Esophagus muscularis mucosa (tissue), 3 donors: Measurements from ENCODE around the gene ZNF532.

Experiments used
- POLR2A ChIP-seq: fragments of 450-650 bp; IDR thresholded peaks from one replicate; pipeline ENCODE4 v1.6.1; 2017; ENCODE audit warnings: antibody characterized with exemption, moderate library complexity, mild to moderate bottlenecking, low read depth
- TF ChIP-seq, protein P1 (sequence below), 3 experiments: fragments of 200-600 bp in 2 of 3; fragments of 450-650 bp in 1 of 3; sonication (generic) in 2 of 3; IDR thresholded peaks; one replicate each; pipeline ENCODE4 v1.5.1; 2017 to 2019; ENCODE audit warnings: antibody characterized with exemption in 3 of 3, mild to moderate bottlenecking in 2 of 3, moderate library complexity in 1 of 3

DNA sequence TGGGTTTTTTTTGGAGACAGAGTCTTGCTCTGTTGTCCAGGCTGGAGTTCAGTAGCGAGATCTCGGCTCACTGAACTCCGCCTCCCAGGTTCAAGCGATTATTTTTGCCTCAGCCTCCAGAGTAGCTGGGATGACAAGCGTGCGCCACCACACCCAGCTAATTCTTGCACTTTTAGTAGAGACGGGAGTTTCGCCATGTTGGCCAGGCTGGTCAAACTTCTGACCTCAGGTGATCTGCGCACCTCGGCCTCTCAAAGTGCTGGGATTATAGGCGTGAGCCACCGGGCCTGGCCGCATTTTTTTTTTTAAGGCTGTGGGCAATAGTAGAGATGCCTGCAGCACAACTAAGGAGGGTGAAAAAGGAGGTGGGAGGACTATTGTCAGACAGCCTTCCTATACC lies 41.7 kb upstream of the ZNF532 start:
- no peak for TF ChIP-seq POLR2A
- TF ChIP-seq, protein P1, sequence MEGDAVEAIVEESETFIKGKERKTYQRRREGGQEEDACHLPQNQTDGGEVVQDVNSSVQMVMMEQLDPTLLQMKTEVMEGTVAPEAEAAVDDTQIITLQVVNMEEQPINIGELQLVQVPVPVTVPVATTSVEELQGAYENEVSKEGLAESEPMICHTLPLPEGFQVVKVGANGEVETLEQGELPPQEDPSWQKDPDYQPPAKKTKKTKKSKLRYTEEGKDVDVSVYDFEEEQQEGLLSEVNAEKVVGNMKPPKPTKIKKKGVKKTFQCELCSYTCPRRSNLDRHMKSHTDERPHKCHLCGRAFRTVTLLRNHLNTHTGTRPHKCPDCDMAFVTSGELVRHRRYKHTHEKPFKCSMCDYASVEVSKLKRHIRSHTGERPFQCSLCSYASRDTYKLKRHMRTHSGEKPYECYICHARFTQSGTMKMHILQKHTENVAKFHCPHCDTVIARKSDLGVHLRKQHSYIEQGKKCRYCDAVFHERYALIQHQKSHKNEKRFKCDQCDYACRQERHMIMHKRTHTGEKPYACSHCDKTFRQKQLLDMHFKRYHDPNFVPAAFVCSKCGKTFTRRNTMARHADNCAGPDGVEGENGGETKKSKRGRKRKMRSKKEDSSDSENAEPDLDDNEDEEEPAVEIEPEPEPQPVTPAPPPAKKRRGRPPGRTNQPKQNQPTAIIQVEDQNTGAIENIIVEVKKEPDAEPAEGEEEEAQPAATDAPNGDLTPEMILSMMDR (IDR thresholded peaks at IDR 0.05): no peak
